ENCODE data around the gene RANBP3L.
"Not testable (repeated sequence)": the region's sequence is repeated elsewhere in the genome, so short reads cannot be mapped to it uniquely, and the experiment has no call there.

Gene RANBP3L

GRCh38 chr5:36285837-36286615, 15.7 kb downstream of the RANBP3L start:
- FAIRE-seq: no peak

- FAIRE-seq: not testable (repeated sequence)
Measured at GRCh38 chr5:36283775-36284174, 17.9 kb downstream of the RANBP3L start.

GRCh38 chr5:36281626-36282025, 20.1 kb downstream of the RANBP3L start:
- FAIRE-seq: no peak

GRCh38 chr5:36279054-36279698, 22.5 kb downstream of the RANBP3L start:
- no peak for FAIRE-seq

GRCh38 chr5:36277521-36278176, 24.1 kb downstream of the RANBP3L start:
- no peak for FAIRE-seq

GRCh38 chr5:36276864-36277263, 24.8 kb downstream of the RANBP3L start:
- FAIRE-seq: no peak

GRCh38 chr5:36273809-36274526, 27.7 kb downstream of the RANBP3L start:
- no peak for FAIRE-seq

GRCh38 chr5:36272136-36272690, 29.5 kb downstream of the RANBP3L start:
- FAIRE-seq: no peak

GRCh38 chr5:36270876-36271575, 30.7 kb downstream of the RANBP3L start:
- no peak for FAIRE-seq

- no peak for FAIRE-seq
Measured at GRCh38 chr5:36270175-36270574, 31.5 kb downstream of the RANBP3L start.

- no peak for FAIRE-seq
Measured at GRCh38 chr5:36269478-36269877, 32.2 kb downstream of the RANBP3L start.

- FAIRE-seq: no peak
Measured at GRCh38 chr5:36267905-36268304, 33.8 kb downstream of the RANBP3L start.

GRCh38 chr5:36264202-36264760, 37.4 kb downstream of the RANBP3L start:
- FAIRE-seq: no peak

GRCh38 chr5:36261186-36261585, 40.5 kb downstream of the RANBP3L start:
- no peak for FAIRE-seq

GRCh38 chr5:36253575-36253974, 48.1 kb downstream of the RANBP3L start:
- FAIRE-seq: no peak

GRCh38 chr5:36252722-36253365, 48.9 kb downstream of the RANBP3L start:
- FAIRE-seq: no peak

GRCh38 chr5:36251218-36251617, 50.5 kb downstream of the RANBP3L start:
- FAIRE-seq: no peak

- FAIRE-seq: no peak
Measured at GRCh38 chr5:36250427-36250826, 51.3 kb downstream of the RANBP3L start.

GRCh38 chr5:36246036-36246800, 55.5 kb downstream of the RANBP3L start:
- no peak for FAIRE-seq

GRCh38 chr5:36244076-36244475, 57.6 kb downstream of the RANBP3L start:
- FAIRE-seq: no peak

GRCh38 chr5:36243653-36244052, 58.0 kb downstream of the RANBP3L start:
- no peak for FAIRE-seq

Data from G401.6 (cell line).